Measurements from ENCODE around the gene FCRLB. TPM values are rescaled to one million over a fixed set of nuclear protein-coding genes. Genes with fewer than 3 reads are reported as not detected.

The FCRLB gene
- total and polyA plus RNA-seq, 9 of the 15 experiments (the other 6 are each of a cell fraction or from before 2014, with no cell fraction given), result 0.20 to 4.6 (median 1.3) TPM

DNA sequence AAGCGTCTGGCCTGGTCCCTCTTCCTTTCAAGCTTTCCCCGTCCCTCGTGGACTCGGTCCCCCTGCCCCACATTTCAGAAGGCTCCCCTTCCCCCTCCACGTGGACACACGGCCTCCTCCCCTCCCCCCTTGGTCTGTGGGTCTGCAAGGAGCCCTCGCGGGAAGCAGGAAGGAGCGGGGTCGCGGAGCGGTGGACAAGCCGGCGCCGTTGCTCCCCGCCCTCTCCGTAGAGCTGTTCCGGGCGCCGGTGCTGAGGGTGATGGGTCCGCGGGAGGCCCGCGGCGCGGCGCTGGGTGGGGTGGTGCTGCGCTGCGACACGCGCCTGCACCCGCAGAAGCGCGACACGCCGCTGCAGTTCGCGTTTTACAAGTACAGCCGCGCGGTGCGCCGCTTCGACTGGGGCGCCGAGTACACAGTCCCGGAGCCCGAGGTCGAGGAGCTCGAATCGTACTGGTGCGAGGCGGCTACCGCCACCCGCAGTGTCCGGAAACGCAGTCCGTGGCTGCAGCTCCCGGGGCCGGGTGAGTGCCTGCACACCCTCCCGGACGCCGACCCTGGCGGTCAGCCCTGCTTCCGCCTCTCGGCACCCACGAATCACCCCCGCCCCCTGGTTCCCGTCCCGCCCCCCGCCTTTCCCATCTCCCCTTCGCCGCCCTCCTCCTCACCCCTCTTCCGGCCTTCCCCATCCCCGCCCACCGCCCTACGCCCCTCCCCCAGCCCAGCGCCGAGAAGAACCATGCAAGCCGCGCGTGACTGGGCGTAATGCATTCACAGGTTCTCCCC, 5.3 kb downstream of the FCRLB start (continued):
- TF ChIP-seq CHD4 (IDR thresholded peaks at IDR 0.05; ENCODE audit: insufficient read depth, insufficient replicate concordance, low read depth, low read length, poor library complexity, severe bottlenecking) (no peak), ELF2 (CRISPR knock-in tag; IDR thresholded peaks at IDR 0.05) (peak; percentile 50; the same call in 1 of the 2 replicates), RFX1 (IDR thresholded peaks at IDR 0.05) (no peak), TAF9B (IDR thresholded peaks at IDR 0.05; ENCODE audit: partially characterized antibody) (peak; percentile 51), BCL6 (CRISPR knock-in tag; IDR thresholded peaks at IDR 0.05) (no peak), FUS (optimal IDR thresholded peaks at IDR 0.05; ENCODE audit: low read depth, low read length) (peak; percentile 85), SMAD2 (IDR thresholded peaks at IDR 0.05; ENCODE audit: low read depth, low read length) (no peak), SETDB1 (IDR thresholded peaks at IDR 0.05; ENCODE audit: low read length) (no peak), ELF4 (CRISPR knock-in tag; IDR thresholded peaks at IDR 0.05) (no peak), MTA1 (IDR thresholded peaks at IDR 0.05; ENCODE audit: borderline replicate concordance) (peak; percentile 43; the same call in 1 of the 2 replicates), BRCA1 (IDR thresholded peaks at IDR 0.05) (no peak), BRCA1 (CRISPR knock-in tag; IDR thresholded peaks at IDR 0.05) (peak; percentile 96; the same call in 1 of the 2 replicates)
- TF ChIP-seq, protein P1, sequence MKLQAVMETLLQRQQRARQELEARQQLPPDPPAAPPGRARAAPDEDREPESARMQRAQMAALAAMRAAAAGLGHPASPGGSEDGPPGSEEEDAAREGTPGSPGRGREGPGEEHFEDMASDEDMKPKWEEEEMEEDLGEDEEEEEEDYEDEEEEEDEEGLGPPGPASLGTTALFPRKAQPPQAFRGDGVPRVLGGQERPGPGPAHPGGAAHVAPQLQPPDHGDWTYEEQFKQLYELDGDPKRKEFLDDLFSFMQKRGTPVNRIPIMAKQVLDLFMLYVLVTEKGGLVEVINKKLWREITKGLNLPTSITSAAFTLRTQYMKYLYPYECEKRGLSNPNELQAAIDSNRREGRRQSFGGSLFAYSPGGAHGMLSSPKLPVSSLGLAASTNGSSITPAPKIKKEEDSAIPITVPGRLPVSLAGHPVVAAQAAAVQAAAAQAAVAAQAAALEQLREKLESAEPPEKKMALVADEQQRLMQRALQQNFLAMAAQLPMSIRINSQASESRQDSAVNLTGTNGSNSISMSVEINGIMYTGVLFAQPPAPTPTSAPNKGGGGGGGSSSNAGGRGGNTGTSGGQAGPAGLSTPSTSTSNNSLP (IDR thresholded peaks at IDR 0.05; ENCODE audit: borderline replicate concordance, low read depth, low read length), result no peak
- TF ChIP-seq, protein P2, sequence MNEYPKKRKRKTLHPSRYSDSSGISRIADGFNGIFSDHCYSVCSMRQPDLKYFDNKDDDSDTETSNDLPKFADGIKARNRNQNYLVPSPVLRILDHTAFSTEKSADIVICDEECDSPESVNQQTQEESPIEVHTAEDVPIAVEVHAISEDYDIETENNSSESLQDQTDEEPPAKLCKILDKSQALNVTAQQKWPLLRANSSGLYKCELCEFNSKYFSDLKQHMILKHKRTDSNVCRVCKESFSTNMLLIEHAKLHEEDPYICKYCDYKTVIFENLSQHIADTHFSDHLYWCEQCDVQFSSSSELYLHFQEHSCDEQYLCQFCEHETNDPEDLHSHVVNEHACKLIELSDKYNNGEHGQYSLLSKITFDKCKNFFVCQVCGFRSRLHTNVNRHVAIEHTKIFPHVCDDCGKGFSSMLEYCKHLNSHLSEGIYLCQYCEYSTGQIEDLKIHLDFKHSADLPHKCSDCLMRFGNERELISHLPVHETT (CRISPR knock-in tag; conservative IDR thresholded peaks at IDR 0.05 in 1 of 2, IDR thresholded peaks at IDR 0.05 in 1 of 2), result peak in 1 of 2 experiments; percentile 91; a peak in 2 of 4 replicates
- TF ChIP-seq, protein P3, sequence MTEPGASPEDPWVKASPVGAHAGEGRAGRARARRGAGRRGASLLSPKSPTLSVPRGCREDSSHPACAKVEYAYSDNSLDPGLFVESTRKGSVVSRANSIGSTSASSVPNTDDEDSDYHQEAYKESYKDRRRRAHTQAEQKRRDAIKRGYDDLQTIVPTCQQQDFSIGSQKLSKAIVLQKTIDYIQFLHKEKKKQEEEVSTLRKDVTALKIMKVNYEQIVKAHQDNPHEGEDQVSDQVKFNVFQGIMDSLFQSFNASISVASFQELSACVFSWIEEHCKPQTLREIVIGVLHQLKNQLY (CRISPR knock-in tag; conservative IDR thresholded peaks at IDR 0.05), result no peak
- TF ChIP-seq, protein P4, sequence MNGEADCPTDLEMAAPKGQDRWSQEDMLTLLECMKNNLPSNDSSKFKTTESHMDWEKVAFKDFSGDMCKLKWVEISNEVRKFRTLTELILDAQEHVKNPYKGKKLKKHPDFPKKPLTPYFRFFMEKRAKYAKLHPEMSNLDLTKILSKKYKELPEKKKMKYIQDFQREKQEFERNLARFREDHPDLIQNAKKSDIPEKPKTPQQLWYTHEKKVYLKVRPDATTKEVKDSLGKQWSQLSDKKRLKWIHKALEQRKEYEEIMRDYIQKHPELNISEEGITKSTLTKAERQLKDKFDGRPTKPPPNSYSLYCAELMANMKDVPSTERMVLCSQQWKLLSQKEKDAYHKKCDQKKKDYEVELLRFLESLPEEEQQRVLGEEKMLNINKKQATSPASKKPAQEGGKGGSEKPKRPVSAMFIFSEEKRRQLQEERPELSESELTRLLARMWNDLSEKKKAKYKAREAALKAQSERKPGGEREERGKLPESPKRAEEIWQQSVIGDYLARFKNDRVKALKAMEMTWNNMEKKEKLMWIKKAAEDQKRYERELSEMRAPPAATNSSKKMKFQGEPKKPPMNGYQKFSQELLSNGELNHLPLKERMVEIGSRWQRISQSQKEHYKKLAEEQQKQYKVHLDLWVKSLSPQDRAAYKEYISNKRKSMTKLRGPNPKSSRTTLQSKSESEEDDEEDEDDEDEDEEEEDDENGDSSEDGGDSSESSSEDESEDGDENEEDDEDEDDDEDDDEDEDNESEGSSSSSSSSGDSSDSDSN (IDR thresholded peaks at IDR 0.05; ENCODE audit: borderline replicate concordance in 1 of 2, low read depth in 2 of 2, low read length in 2 of 2), result peak; percentile 56 to 77; a peak in 2 of 4 replicates
- TF ChIP-seq, protein P5, sequence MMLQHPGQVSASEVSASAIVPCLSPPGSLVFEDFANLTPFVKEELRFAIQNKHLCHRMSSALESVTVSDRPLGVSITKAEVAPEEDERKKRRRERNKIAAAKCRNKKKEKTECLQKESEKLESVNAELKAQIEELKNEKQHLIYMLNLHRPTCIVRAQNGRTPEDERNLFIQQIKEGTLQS (IDR thresholded peaks at IDR 0.05), result no peak
- TF ChIP-seq, protein P5 (CRISPR knock-in tag; conservative IDR thresholded peaks at IDR 0.05), result no peak
- TF ChIP-seq, protein P6, sequence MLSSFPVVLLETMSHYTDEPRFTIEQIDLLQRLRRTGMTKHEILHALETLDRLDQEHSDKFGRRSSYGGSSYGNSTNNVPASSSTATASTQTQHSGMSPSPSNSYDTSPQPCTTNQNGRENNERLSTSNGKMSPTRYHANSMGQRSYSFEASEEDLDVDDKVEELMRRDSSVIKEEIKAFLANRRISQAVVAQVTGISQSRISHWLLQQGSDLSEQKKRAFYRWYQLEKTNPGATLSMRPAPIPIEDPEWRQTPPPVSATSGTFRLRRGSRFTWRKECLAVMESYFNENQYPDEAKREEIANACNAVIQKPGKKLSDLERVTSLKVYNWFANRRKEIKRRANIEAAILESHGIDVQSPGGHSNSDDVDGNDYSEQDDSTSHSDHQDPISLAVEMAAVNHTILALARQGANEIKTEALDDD (IDR thresholded peaks at IDR 0.05), result no peak

All from K562 (cell line).